ENCODE results near the gene PPM1J. TPM values are rescaled to one million over a fixed set of nuclear protein-coding genes. Genes with fewer than 3 reads are reported as not detected.

Gene PPM1J
- total RNA-seq, 1 experiment from 2014 or later: 19.3 TPM

DNA sequence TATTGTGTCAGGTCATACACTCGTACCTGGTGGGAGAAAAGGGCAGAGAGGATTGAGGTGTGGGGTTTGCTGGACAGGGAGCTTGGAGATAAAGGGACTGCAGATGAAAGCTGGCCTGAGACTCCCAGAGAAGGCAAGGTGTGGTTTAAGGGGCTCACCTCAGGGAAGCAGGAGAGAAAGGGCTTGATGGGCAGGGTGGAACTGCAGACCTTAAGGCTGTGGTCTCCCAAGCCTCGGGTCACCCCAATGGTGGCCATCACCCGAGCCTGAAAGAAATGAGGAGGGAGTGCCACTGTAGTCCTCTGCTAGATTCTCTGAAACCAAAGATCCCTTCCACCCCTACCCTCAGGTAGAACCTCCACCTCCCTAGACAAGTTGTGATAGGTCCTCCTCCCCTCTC is 4.5 kb downstream of the PPM1J start (continued):
- TF ChIP-seq, protein P1, sequence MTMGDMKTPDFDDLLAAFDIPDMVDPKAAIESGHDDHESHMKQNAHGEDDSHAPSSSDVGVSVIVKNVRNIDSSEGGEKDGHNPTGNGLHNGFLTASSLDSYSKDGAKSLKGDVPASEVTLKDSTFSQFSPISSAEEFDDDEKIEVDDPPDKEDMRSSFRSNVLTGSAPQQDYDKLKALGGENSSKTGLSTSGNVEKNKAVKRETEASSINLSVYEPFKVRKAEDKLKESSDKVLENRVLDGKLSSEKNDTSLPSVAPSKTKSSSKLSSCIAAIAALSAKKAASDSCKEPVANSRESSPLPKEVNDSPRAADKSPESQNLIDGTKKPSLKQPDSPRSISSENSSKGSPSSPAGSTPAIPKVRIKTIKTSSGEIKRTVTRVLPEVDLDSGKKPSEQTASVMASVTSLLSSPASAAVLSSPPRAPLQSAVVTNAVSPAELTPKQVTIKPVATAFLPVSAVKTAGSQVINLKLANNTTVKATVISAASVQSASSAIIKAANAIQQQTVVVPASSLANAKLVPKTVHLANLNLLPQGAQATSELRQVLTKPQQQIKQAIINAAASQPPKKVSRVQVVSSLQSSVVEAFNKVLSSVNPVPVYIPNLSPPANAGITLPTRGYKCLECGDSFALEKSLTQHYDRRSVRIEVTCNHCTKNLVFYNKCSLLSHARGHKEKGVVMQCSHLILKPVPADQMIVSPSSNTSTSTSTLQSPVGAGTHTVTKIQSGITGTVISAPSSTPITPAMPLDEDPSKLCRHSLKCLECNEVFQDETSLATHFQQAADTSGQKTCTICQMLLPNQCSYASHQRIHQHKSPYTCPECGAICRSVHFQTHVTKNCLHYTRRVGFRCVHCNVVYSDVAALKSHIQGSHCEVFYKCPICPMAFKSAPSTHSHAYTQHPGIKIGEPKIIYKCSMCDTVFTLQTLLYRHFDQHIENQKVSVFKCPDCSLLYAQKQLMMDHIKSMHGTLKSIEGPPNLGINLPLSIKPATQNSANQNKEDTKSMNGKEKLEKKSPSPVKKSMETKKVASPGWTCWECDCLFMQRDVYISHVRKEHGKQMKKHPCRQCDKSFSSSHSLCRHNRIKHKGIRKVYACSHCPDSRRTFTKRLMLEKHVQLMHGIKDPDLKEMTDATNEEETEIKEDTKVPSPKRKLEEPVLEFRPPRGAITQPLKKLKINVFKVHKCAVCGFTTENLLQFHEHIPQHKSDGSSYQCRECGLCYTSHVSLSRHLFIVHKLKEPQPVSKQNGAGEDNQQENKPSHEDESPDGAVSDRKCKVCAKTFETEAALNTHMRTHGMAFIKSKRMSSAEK (CRISPR knock-in tag; IDR thresholded peaks at IDR 0.05; ENCODE audit: borderline replicate concordance): no peak
- no peak for TF ChIP-seq NR2C2 (CRISPR knock-in tag; IDR thresholded peaks at IDR 0.05)

DNA sequence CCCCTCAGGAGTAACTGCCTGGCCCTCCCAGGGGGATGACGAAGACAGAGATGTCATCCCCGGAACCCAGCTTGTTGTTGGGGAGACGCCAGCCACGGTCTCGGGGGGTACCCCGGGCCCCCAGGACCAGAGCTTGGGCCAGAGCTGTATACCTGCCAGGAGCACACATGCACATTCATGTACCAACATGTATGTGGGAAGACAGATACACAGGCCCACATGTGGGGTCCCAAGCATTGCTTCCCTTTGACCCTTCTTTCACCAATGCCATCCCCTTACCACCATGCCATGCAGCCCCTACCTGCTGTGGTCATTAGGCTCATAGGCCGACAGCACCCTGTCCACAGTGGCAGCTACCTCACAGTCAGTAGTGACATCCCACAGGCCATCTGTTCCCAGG is 5.0 kb downstream of the PPM1J start:
- Mint-ChIP-seq H3K27me3 (ENCODE audit: low read depth) (peaks cover 19% of the 10 kb centered on the region), H3K36me3 (peaks cover 4% of the 10 kb centered on the region), H3K4me1 (peaks cover 53% of the 10 kb centered on the region), H3K27ac (no peak overlapping the region), H3K4me3 (no peak overlapping the region), H3K9me3 (no peaks in the 10 kb centered on the region)
- TF ChIP-seq, protein P2, sequence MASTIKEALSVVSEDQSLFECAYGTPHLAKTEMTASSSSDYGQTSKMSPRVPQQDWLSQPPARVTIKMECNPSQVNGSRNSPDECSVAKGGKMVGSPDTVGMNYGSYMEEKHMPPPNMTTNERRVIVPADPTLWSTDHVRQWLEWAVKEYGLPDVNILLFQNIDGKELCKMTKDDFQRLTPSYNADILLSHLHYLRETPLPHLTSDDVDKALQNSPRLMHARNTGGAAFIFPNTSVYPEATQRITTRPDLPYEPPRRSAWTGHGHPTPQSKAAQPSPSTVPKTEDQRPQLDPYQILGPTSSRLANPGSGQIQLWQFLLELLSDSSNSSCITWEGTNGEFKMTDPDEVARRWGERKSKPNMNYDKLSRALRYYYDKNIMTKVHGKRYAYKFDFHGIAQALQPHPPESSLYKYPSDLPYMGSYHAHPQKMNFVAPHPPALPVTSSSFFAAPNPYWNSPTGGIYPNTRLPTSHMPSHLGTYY (CRISPR knock-in tag; IDR thresholded peaks at IDR 0.05): no peak
- TF ChIP-seq ZNF121 (CRISPR knock-in tag; IDR thresholded peaks at IDR 0.05): no peak
- TF ChIP-seq, protein P3, sequence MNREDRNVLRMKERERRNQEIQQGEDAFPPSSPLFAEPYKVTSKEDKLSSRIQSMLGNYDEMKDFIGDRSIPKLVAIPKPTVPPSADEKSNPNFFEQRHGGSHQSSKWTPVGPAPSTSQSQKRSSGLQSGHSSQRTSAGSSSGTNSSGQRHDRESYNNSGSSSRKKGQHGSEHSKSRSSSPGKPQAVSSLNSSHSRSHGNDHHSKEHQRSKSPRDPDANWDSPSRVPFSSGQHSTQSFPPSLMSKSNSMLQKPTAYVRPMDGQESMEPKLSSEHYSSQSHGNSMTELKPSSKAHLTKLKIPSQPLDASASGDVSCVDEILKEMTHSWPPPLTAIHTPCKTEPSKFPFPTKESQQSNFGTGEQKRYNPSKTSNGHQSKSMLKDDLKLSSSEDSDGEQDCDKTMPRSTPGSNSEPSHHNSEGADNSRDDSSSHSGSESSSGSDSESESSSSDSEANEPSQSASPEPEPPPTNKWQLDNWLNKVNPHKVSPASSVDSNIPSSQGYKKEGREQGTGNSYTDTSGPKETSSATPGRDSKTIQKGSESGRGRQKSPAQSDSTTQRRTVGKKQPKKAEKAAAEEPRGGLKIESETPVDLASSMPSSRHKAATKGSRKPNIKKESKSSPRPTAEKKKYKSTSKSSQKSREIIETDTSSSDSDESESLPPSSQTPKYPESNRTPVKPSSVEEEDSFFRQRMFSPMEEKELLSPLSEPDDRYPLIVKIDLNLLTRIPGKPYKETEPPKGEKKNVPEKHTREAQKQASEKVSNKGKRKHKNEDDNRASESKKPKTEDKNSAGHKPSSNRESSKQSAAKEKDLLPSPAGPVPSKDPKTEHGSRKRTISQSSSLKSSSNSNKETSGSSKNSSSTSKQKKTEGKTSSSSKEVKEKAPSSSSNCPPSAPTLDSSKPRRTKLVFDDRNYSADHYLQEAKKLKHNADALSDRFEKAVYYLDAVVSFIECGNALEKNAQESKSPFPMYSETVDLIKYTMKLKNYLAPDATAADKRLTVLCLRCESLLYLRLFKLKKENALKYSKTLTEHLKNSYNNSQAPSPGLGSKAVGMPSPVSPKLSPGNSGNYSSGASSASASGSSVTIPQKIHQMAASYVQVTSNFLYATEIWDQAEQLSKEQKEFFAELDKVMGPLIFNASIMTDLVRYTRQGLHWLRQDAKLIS (CRISPR knock-in tag; IDR thresholded peaks at IDR 0.05; ENCODE audit: borderline replicate concordance): no peak
- TF ChIP-seq, protein P1 (CRISPR knock-in tag; IDR thresholded peaks at IDR 0.05; ENCODE audit: borderline replicate concordance): no peak
- no peak for TF ChIP-seq ZBTB21 (CRISPR knock-in tag; IDR thresholded peaks at IDR 0.05; ENCODE audit: borderline replicate concordance)
- TF ChIP-seq JAZF1 (CRISPR knock-in tag; IDR thresholded peaks at IDR 0.05): no peak
- no peak for TF ChIP-seq TEAD1 (CRISPR knock-in tag; IDR thresholded peaks at IDR 0.05)
- TF ChIP-seq, protein P4, sequence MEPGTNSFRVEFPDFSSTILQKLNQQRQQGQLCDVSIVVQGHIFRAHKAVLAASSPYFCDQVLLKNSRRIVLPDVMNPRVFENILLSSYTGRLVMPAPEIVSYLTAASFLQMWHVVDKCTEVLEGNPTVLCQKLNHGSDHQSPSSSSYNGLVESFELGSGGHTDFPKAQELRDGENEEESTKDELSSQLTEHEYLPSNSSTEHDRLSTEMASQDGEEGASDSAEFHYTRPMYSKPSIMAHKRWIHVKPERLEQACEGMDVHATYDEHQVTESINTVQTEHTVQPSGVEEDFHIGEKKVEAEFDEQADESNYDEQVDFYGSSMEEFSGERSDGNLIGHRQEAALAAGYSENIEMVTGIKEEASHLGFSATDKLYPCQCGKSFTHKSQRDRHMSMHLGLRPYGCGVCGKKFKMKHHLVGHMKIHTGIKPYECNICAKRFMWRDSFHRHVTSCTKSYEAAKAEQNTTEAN (CRISPR knock-in tag; IDR thresholded peaks at IDR 0.05): no peak
- ChIA-PET CTCF (interaction anchor here (0.8 to 1.3 kb wide), 2 partner anchors 9 to 36 kb away, joined by 3 read pairs; partner anchors contain the start of gene MOV10), POLR2A (no interaction called here)
- DNase-seq (ENCODE audit: low spot score) (no peak), ATAC-seq (no peak)
